IPS-18a (cell line): ENCODE data around the gene TAGAP.
"Not testable (repeated sequence)": the region's sequence is repeated elsewhere in the genome, so short reads cannot be mapped to it uniquely, and the experiment has no call there.

Experiments used
- H3K27ac ChIP-seq: one replicate; pipeline ENCODE4 v1.5.1; 2013; ENCODE audit warnings: low read length
- H3K27me3 ChIP-seq: one replicate; pipeline ENCODE4 v1.6.1; 2013; ENCODE audit warnings: mild to moderate bottlenecking, low read length; ENCODE audit not compliant: control insufficient read depth, insufficient read depth
- H3K36me3 ChIP-seq: one replicate; pipeline ENCODE4 v1.6.1; 2013; ENCODE audit warnings: low read depth, low read length; ENCODE audit not compliant: control insufficient read depth
- H3K4me1 ChIP-seq: one replicate; pipeline ENCODE4 v1.6.1; 2013; ENCODE audit warnings: low read depth, low read length; ENCODE audit not compliant: control insufficient read depth
- H3K4me3 ChIP-seq: one replicate; pipeline ENCODE4 v1.5.1; 2013; ENCODE audit warnings: low read length
- H3K9ac ChIP-seq: one replicate; pipeline ENCODE4 v1.6.1; 2013; ENCODE audit warnings: mild to moderate bottlenecking, low read length, moderate library complexity
- H3K9me3 ChIP-seq: one replicate; pipeline ENCODE4 v1.6.1; 2013; ENCODE audit warnings: low read depth, low read length; ENCODE audit not compliant: control insufficient read depth

Gene TAGAP

DNA sequence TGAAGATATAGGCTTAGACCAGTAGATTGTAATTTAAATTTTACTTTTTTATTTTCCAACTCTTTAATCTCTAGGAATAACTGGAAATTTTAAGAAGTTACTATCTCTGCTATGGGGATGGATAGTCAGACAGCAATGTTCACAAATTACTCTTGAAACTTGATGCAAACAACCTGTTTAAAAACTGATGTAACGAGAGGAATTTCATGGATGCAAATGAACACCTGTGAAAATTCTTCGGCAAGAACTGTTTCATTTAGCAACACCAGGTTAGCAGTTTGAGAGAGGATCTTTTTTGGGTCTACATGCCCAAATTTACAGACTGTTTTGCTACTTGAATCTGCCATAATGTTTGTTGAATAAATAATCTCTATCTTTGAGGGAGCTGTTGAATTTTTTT, 24.8 kb downstream of the TAGAP start:
- no peaks in the 10 kb centered on the region for H3K36me3 ChIP-seq

DNA sequence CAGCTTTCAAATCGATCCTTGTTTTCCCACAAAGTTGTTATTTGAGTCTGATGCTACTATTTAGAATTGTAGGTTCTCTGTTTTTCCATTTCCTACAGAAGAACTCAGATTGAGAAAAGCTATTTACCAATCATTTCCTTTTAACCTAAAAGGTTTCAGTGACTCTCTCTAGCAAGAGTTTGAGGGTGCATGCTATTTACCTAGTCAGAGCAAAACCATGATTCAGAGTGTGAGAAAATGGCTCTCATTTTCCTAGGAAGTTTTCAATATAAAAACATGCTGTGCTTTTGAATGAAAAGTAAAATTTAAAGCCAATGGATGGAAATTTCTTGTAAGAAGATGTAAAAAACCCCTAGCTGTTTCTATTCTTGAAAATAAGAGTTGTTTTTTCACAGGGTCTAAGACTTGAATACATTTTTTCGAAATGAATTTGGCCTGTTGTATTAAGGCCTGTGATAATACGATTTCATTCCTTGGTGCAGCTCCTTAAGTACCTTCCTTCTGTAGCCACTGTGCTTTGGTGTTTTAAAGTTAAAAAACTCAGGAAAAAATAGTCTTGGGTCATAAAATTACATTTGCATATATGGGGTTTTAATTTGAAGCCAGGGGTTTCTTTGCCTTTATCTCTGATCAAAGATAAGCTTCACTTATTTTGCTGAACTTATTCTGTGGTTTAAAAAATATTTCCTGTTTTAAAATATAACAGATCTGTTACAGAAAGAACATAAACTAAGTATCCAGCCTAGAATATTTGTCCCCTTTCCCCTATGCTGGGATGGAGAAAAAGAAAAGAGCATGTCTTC, 26.8 kb downstream of the TAGAP start:
- Histone ChIP-seq H3K4me1 (no peaks in the 10 kb centered on the region), H3K36me3 (no peaks in the 10 kb centered on the region), H3K4me3 (no peak overlapping the region), H3K9ac (no peak overlapping the region), H3K9me3 (no peaks in the 10 kb centered on the region), H3K27me3 (no peaks in the 10 kb centered on the region), H3K27ac (no peak overlapping the region)

More for the DNA sequence above, 24.8 kb downstream of the TAGAP start:
- Histone ChIP-seq H3K4me1 (no peaks in the 10 kb centered on the region), H3K4me3 (no peak overlapping the region), H3K9me3 (no peaks in the 10 kb centered on the region), H3K27ac (no peak overlapping the region), H3K27me3 (no peaks in the 10 kb centered on the region), H3K9ac (no peak overlapping the region)

GRCh38 chr6:159014406-159014805, 30.4 kb downstream of the TAGAP start:
- H3K9ac ChIP-seq = no peak overlapping the region
- H3K4me3 ChIP-seq = no peak overlapping the region
- H3K27ac ChIP-seq = no peak overlapping the region
- H3K4me1 ChIP-seq = no peaks in the 10 kb centered on the region
- H3K36me3 ChIP-seq = no peaks in the 10 kb centered on the region
- no peaks in the 10 kb centered on the region for H3K27me3 ChIP-seq
- no peaks in the 10 kb centered on the region for H3K9me3 ChIP-seq

- Histone ChIP-seq H3K4me3 (no peak overlapping the region), H3K27me3 (no peaks in the 10 kb centered on the region), H3K27ac (no peak overlapping the region), H3K9me3 (no peaks in the 10 kb centered on the region), H3K9ac (no peak overlapping the region), H3K36me3 (no peaks in the 10 kb centered on the region), H3K4me1 (no peaks in the 10 kb centered on the region)
Observed at GRCh38 chr6:159013229-159013628, 31.6 kb downstream of the TAGAP start.

GRCh38 chr6:159012201-159012600, 32.6 kb downstream of the TAGAP start:
- H3K36me3 ChIP-seq = no peaks in the 10 kb centered on the region
- no peaks in the 10 kb centered on the region for H3K4me1 ChIP-seq

GRCh38 chr6:159010037-159010612, 34.7 kb downstream of the TAGAP start:
- not testable (repeated sequence) for H3K9ac ChIP-seq, H3K4me1 ChIP-seq, H3K4me3 ChIP-seq, H3K27me3 ChIP-seq, H3K36me3 ChIP-seq, H3K27ac ChIP-seq, H3K9me3 ChIP-seq

More at GRCh38 chr6:159012201-159012600, 32.6 kb downstream of the TAGAP start:
- no peaks in the 10 kb centered on the region for H3K9me3 ChIP-seq
- no peak overlapping the region for H3K4me3 ChIP-seq
- H3K9ac ChIP-seq = no peak overlapping the region
- no peaks in the 10 kb centered on the region for H3K27me3 ChIP-seq
- H3K27ac ChIP-seq = no peak overlapping the region

DNA sequence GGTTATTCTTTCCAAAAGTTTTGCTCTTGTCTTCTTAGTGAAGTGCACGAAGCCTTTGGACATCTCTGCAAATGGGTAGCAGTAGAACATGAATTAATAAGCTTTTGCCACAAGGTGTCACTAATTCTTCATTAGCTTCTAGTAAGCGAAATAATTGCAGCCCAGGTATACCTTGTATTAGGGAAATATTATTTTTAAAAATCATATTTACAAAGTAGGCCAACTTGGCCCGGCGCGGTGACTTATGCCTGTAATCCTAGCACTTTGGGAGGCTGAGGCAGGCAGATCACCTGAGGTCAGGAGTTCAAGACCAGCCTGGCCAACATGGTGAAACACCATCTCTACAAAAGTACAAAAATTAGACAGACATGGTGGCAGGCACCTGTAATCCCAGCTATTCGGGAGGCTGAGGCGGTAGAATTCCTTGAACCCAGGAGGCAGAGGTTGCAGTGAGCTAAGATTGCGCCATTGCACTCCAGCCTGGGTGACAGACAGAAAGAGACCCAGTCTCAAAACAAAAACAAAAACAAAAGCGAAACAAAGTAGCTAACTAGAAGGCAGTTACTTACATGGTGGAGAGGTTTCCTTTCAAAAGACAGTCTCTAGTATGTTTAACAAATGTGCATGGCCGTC, 36.0 kb downstream of the TAGAP start:
- no peaks in the 10 kb centered on the region for H3K4me1 ChIP-seq
- no peaks in the 10 kb centered on the region for H3K9me3 ChIP-seq
- H3K36me3 ChIP-seq = no peaks in the 10 kb centered on the region
- H3K9ac ChIP-seq = no peak overlapping the region
- H3K4me3 ChIP-seq = no peak overlapping the region
- H3K27me3 ChIP-seq = no peaks in the 10 kb centered on the region
- no peak overlapping the region for H3K27ac ChIP-seq

- no peak overlapping the region for H3K9ac ChIP-seq
- no peaks in the 10 kb centered on the region for H3K36me3 ChIP-seq
- no peak overlapping the region for H3K4me3 ChIP-seq
- H3K9me3 ChIP-seq = no peaks in the 10 kb centered on the region
- no peaks in the 10 kb centered on the region for H3K4me1 ChIP-seq
- no peak overlapping the region for H3K27ac ChIP-seq
- H3K27me3 ChIP-seq = no peaks in the 10 kb centered on the region
Observed at GRCh38 chr6:159007510-159007909, 37.3 kb downstream of the TAGAP start.

- Histone ChIP-seq H3K36me3 (no peaks in the 10 kb centered on the region), H3K27me3 (no peaks in the 10 kb centered on the region), H3K9me3 (no peaks in the 10 kb centered on the region), H3K4me3 (no peak overlapping the region), H3K4me1 (peaks cover 5% of the 10 kb centered on the region), H3K27ac (no peak overlapping the region), H3K9ac (no peak overlapping the region)
Observed at GRCh38 chr6:159005436-159005835, 39.4 kb downstream of the TAGAP start.

- Histone ChIP-seq H3K27ac (no peak overlapping the region), H3K36me3 (no peaks in the 10 kb centered on the region), H3K4me1 (peaks cover 6% of the 10 kb centered on the region), H3K9me3 (no peaks in the 10 kb centered on the region), H3K4me3 (no peak overlapping the region), H3K9ac (no peak overlapping the region), H3K27me3 (no peaks in the 10 kb centered on the region)
Observed at GRCh38 chr6:159004592-159004991, 40.2 kb downstream of the TAGAP start.

GRCh38 chr6:159002432-159003155, 42.2 kb downstream of the TAGAP start:
- peaks cover 6% of the 10 kb centered on the region for H3K4me1 ChIP-seq
- no peak overlapping the region for H3K4me3 ChIP-seq
- no peaks in the 10 kb centered on the region for H3K27me3 ChIP-seq
- no peaks in the 10 kb centered on the region for H3K36me3 ChIP-seq
- no peaks in the 10 kb centered on the region for H3K9me3 ChIP-seq
- no peak overlapping the region for H3K27ac ChIP-seq
- H3K9ac ChIP-seq = no peak overlapping the region
